Type B pancreatic cell (in vitro differentiated cells): ENCODE measurements around the gene RTL1. TPM values are rescaled to one million over a fixed set of nuclear protein-coding genes. Genes with fewer than 3 reads are reported as not detected.

Experiments
- DNase-seq: peaks from one replicate; pipeline ENCODE4 v3.0.0; 2021; ENCODE audit warnings: mixed read lengths; ENCODE audit not compliant: unreplicated experiment; ENCODE audit errors: extremely low spot score
- H3K27ac Mint-ChIP-seq: 2 replicates; pipeline ENCODE4 v1.8.0; 2021; ENCODE audit warnings: mild to moderate bottlenecking, mixed read lengths
- H3K27me3 Mint-ChIP-seq: 2 replicates; pipeline ENCODE4 v1.8.0; 2021; ENCODE audit warnings: mixed read lengths
- H3K36me3 Mint-ChIP-seq: 2 replicates; pipeline ENCODE4 v1.8.0; 2021; ENCODE audit warnings: mixed read lengths
- H3K4me1 Mint-ChIP-seq: one replicate; pipeline ENCODE4 v1.8.0; 2021; ENCODE audit warnings: mixed read lengths; ENCODE audit not compliant: unreplicated experiment
- H3K4me3 Mint-ChIP-seq: 2 replicates; pipeline ENCODE4 v1.8.0; 2021; ENCODE audit warnings: mild to moderate bottlenecking, mixed read lengths
- H3K9me3 Mint-ChIP-seq: 2 replicates; pipeline ENCODE4 v1.8.0; 2021; ENCODE audit warnings: mixed read lengths
- CTCF ChIP-seq: fragments of 200-600 bp; sonication (generic); conservative IDR thresholded peaks from 2 replicates; pipeline ENCODE4 v1.5.0; 2021; ENCODE audit warnings: antibody characterized with exemption, mild to moderate bottlenecking
- microRNA-seq: library from miRNA; unstranded; fragments of <30 nt; microRNA quantifications from one replicate; pipeline ENCODE4, GENCODE V29; 2020
- total RNA-seq: library from RNA; stranded (reverse); gene quantifications from 2 replicates; pipeline ENCODE4 v1.2.1, GENCODE V29; 2021; ENCODE audit warnings: low replicate concordance

The RTL1 gene
- total RNA-seq, 1 donor from 2014 or later: 1.5 TPM

DNA sequence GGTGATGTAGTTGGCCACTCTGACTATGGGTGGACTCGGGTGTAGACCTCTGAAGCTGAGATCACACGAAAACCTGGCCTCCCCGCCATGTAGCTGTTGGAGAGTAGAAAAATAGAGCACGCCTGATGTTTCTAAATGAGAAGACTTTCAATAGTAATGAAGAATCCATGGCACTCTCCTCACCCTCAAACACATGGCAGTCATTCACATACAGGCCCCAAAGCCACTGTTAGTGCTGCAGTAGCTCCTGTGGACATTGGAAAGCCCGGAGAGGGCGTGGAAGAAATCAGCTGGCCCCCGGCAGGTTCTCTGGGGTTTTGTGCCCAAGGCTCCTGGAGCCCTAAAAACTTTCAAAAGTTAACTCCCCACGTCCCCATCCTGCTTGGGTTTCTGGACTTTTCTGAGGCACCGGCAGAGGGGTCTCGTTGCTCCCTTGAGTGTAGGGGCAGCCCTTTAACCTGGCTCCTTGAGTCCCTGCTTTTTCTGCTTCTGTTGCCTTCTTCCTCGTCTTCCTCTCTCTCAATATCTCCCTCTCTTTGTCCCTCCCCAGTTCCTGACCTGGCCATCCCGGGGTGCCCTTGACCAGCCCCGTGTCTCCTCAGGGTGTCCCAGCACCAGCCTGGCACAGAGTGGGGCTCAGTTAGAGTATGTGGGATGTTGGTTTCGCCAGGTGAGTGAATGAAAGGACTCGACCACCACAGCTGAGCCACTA lies 69.3 kb downstream of the RTL1 start:
- peaks cover 42% of the 10 kb centered on the region for H3K4me1 Mint-ChIP-seq
- H3K27ac Mint-ChIP-seq: no peak overlapping the region
- no peak for DNase-seq
- no peaks in the 10 kb centered on the region for H3K9me3 Mint-ChIP-seq
- H3K4me3 Mint-ChIP-seq: no peak overlapping the region
- H3K27me3 Mint-ChIP-seq: peaks cover 18% of the 10 kb centered on the region
- no peaks in the 10 kb centered on the region for H3K36me3 Mint-ChIP-seq
- no peak for TF ChIP-seq CTCF

GRCh38 chr14:100832311-100832960 lies 71.1 kb downstream of the RTL1 start:
- no peaks in the 10 kb centered on the region for H3K9me3 Mint-ChIP-seq
- H3K27ac Mint-ChIP-seq: peak overlapping the region; percentile 50
- no peak overlapping the region for H3K4me3 Mint-ChIP-seq
- H3K36me3 Mint-ChIP-seq: no peaks in the 10 kb centered on the region
- TF ChIP-seq CTCF: no peak
- DNase-seq: no peak
- H3K4me1 Mint-ChIP-seq: peaks cover 27% of the 10 kb centered on the region
- H3K27me3 Mint-ChIP-seq: peaks cover 13% of the 10 kb centered on the region

- no peaks in the 10 kb centered on the region for H3K36me3 Mint-ChIP-seq
- peaks cover 9% of the 10 kb centered on the region for H3K27me3 Mint-ChIP-seq
- peaks cover 20% of the 10 kb centered on the region for H3K4me1 Mint-ChIP-seq
- no peak overlapping the region for H3K27ac Mint-ChIP-seq
- no peaks in the 10 kb centered on the region for H3K9me3 Mint-ChIP-seq
- no peak for TF ChIP-seq CTCF
- no peak for DNase-seq
- H3K4me3 Mint-ChIP-seq: no peak overlapping the region
These were observed 72.8 kb downstream of the RTL1 start for GRCh38 chr14:100830681-100831080.

Small RNA genes lying within 50 kb of the gene (microRNA-seq; reads per million reads assigned to microRNA genes)
- gene MIR127: 28.9 reads per million, percentile 50 among the genes with 10 or more reads in this experiment
- 1.7 reads per million for gene MIR136
- 40.2 reads per million, percentile 53 among the genes with 10 or more reads in this experiment for gene MIR337
- gene MIR370: 14.0 reads per million, percentile 37 among the genes with 10 or more reads in this experiment
- 49.8 reads per million, percentile 55 among the genes with 10 or more reads in this experiment for gene MIR431
- gene MIR432: 12.9 reads per million, percentile 36 among the genes with 10 or more reads in this experiment
- 6.9 reads per million, percentile 26 among the genes with 10 or more reads in this experiment for gene MIR433
- gene MIR493: 19.0 reads per million, percentile 42 among the genes with 10 or more reads in this experiment
- not detected for gene MIR665

Other genes starting within 250 kb of the RTL1 start
- gene DLK1, start 176.8 kb downstream of the RTL1 start, total RNA-seq: 149 and 405 TPM in 2 replicates
- gene MEG3, start 77.6 kb downstream of the RTL1 start, total RNA-seq: 0.68 and 0.74 TPM in 2 replicates